ENCODE results near the gene ATP2B3. TPM values are rescaled to one million over a fixed set of nuclear protein-coding genes. Genes with fewer than 3 reads are reported as not detected.

The ATP2B3 gene
- total RNA-seq, 1 donor from 2014 or later: not detected

DNA sequence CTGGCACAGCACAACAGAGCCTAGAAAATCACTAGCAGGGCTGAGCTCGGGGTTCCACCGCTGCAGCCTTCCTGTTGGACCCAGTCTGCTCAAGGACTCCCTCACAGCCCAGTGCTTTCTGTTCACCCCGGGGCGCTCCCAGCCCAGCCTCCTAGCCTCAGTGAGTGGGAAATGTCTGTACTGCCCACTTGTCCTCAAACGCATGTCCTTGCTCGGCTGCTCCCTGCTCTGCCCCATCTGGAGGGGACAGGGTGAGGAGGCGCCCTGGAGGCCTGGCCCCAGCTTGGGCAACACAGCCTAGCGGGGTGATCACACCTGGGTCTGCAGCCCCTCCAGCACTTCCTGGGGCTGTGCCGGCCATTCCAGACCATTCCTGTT, 93.4 kb downstream of the ATP2B3 start:
- Histone ChIP-seq H3K4me3 (ENCODE audit: low read depth, low read length) (no peak overlapping the region), H3K36me3 (ENCODE audit: control insufficient read depth, insufficient read depth, low read length) (no peaks in the 10 kb centered on the region), H3K27me3 (ENCODE audit: control insufficient read depth, insufficient read depth, low read length) (peaks cover 17% of the 10 kb centered on the region)
- TF ChIP-seq, protein P1, sequence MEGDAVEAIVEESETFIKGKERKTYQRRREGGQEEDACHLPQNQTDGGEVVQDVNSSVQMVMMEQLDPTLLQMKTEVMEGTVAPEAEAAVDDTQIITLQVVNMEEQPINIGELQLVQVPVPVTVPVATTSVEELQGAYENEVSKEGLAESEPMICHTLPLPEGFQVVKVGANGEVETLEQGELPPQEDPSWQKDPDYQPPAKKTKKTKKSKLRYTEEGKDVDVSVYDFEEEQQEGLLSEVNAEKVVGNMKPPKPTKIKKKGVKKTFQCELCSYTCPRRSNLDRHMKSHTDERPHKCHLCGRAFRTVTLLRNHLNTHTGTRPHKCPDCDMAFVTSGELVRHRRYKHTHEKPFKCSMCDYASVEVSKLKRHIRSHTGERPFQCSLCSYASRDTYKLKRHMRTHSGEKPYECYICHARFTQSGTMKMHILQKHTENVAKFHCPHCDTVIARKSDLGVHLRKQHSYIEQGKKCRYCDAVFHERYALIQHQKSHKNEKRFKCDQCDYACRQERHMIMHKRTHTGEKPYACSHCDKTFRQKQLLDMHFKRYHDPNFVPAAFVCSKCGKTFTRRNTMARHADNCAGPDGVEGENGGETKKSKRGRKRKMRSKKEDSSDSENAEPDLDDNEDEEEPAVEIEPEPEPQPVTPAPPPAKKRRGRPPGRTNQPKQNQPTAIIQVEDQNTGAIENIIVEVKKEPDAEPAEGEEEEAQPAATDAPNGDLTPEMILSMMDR (IDR thresholded peaks at IDR 0.05; ENCODE audit: insufficient read depth, low read length, poor library complexity, severe bottlenecking): no peak
- DNase-seq (ENCODE audit: low read depth): no peak

DNA sequence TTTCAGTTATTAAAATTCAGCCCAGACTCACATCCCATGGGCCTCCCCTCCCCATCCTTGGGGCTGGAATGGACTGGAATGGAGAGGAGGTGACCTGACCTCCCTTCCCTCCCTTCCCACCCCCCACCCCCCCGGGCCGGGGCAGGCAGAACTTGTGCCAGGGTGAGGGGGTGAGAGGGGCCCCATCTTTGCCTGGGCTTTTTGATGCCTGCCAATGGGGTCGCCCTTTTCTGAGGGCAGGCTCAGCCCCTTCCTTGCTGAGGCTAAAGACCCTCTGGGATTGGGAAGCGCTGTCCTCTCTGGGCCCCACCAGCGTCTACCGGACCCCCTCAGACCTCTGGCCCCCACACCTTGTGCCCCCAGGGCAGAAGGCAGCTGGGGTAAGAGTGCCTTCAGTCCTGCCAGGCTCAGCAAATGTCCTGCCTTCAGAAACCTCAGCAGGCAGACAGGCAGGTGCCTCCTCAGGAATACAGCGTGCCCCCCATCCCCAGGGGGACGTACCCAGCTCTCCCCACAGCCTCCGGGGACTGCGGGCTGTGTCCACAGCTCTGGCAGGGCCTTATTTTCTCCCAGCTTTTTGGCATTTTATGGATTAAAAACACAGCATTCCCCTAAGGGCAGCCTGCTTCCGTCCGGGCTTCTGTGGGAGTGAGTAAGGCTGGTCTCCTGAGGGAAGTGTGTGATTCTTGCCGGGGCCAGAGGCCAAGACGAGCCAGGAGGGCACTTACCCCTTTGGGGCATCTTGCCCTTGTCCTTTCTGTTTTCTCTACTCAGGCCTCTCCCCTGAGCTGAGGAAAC, 94.1 kb downstream of the ATP2B3 start:
- Histone ChIP-seq H3K4me3 (ENCODE audit: low read depth, low read length) (no peak overlapping the region), H3K36me3 (ENCODE audit: control insufficient read depth, insufficient read depth, low read length) (no peaks in the 10 kb centered on the region), H3K27me3 (ENCODE audit: control insufficient read depth, insufficient read depth, low read length) (peaks cover 17% of the 10 kb centered on the region)
- TF ChIP-seq, protein P1 (IDR thresholded peaks at IDR 0.05; ENCODE audit: insufficient read depth, low read length, poor library complexity, severe bottlenecking): no peak
- DNase-seq (ENCODE audit: low read depth): no peak

- DNase-seq (ENCODE audit: low read depth): no peak
- TF ChIP-seq, protein P1 (IDR thresholded peaks at IDR 0.05; ENCODE audit: insufficient read depth, low read length, poor library complexity, severe bottlenecking): no peak
- H3K27me3 ChIP-seq (ENCODE audit: control insufficient read depth, insufficient read depth, low read length): peaks cover 19% of the 10 kb centered on the region
- no peak overlapping the region for H3K4me3 ChIP-seq (ENCODE audit: low read depth, low read length)
- H3K36me3 ChIP-seq (ENCODE audit: control insufficient read depth, insufficient read depth, low read length): no peaks in the 10 kb centered on the region
Measured at GRCh38 chrX:153612413-153612812, 95.0 kb downstream of the ATP2B3 start.

DNA sequence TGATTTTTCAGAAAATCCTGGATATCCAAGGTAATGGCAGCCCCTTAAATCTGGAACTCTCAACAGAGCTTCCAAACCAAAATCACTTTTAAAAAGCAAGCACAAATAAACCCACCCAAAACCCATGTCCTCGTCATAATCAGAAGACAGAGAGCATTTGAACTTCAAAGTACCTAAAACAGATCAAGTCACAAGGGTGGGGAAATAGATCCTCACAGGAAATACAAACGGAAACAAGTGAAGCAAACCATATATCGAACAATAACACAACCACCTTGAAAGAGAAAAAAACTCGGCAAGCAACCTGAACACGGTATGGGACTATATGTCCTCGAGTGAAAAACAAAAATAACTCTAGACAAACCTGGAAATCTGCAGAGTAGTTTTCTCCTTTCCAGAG, 97.4 kb downstream of the ATP2B3 start:
- Histone ChIP-seq H3K4me3 (ENCODE audit: low read depth, low read length) (no peak overlapping the region), H3K36me3 (ENCODE audit: control insufficient read depth, insufficient read depth, low read length) (no peaks in the 10 kb centered on the region), H3K27me3 (ENCODE audit: control insufficient read depth, insufficient read depth, low read length) (peaks cover 20% of the 10 kb centered on the region)
- DNase-seq (ENCODE audit: low read depth): no peak
- TF ChIP-seq, protein P1 (IDR thresholded peaks at IDR 0.05; ENCODE audit: insufficient read depth, low read length, poor library complexity, severe bottlenecking): no peak

DNA sequence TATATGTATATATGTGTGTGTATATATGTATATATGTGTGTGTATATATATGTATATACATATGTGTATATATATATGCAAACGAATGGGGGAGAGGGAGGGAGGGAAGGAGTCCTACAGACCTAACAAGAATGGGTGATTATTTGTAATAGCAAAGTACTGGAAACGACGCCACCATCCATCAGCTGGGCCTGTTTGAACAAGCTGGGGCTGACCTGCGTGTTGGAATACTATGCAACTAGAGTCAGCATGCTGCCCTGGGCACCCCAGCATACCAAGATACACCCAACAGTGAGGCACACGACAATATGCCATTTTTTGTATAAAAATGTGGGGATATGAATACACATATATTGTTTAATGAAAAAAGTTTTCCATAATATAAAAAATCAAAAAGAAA, 103.1 kb downstream of the ATP2B3 start:
- no peak for DNase-seq (ENCODE audit: low read depth)
- Histone ChIP-seq H3K27me3 (ENCODE audit: control insufficient read depth, insufficient read depth, low read length) (peaks cover 28% of the 10 kb centered on the region), H3K36me3 (ENCODE audit: control insufficient read depth, insufficient read depth, low read length) (no peaks in the 10 kb centered on the region), H3K4me3 (ENCODE audit: low read depth, low read length) (no peak overlapping the region)
- TF ChIP-seq, protein P1 (IDR thresholded peaks at IDR 0.05; ENCODE audit: insufficient read depth, low read length, poor library complexity, severe bottlenecking): no peak

Data from kidney epithelial cell (primary cell).